ENCODE results near the gene PDLIM7. TPM values are rescaled to one million over a fixed set of nuclear protein-coding genes. Genes with fewer than 3 reads are reported as not detected.

PDLIM7 gene
- total and polyA plus RNA-seq, 11 donors, result 36.3 to 124 (median 52.5) TPM

- H3K9me3 ChIP-seq, result no peaks in the 10 kb centered on the region
- H3K27ac ChIP-seq, result peak overlapping the region in 1 of 12 donors; percentile 89
- DNase-seq, result peak in 1 of 5 donors; percentile 24
- 64 to 78% (median 71%) methylated on average over 11 of the region's 11 CpGs for WGBS, 4 donors
- H3K36me3 ChIP-seq, result no peaks in the 10 kb centered on the region
- intact Hi-C loops (cut with DNase I), result loop anchor here in 1 of 10 donors (2.0 kb wide), 1 partner anchor 21 kb away; the partner anchor contains the start of gene PDLIM7
- no peak for TF ChIP-seq CTCF (IDR thresholded peaks at IDR 0.05)
- TF ChIP-seq POLR2A (IDR thresholded peaks at IDR 0.05), result no peak
- no peak overlapping the region for H3K4me3 ChIP-seq
- peaks cover 0 to 31% (median 5%) of the 10 kb centered on the region in 9 donors for H3K27me3 ChIP-seq
- peaks cover 0 to 68% (median 44%) of the 10 kb centered on the region in 12 donors for H3K4me1 ChIP-seq
- ATAC-seq, result no peak
Measured at GRCh38 chr5:177475563-177476427, 21.6 kb downstream of the PDLIM7 start.

- DNase-seq, result peak in 1 of 5 donors; percentile 23
Measured at GRCh38 chr5:177474846-177475562, 22.4 kb downstream of the PDLIM7 start.

GRCh38 chr5:177474002-177474476 lies 23.4 kb downstream of the PDLIM7 start:
- Histone ChIP-seq H3K27ac (peak overlapping the region in 8 of 12 donors; percentile 18 to 89 (median 54)), H3K4me3 (peak overlapping the region in 6 of 12 donors; percentile 66 to 97 (median 90)), H3K36me3 (no peaks in the 10 kb centered on the region), H3K4me1 (peaks cover 0 to 68% (median 50%) of the 10 kb centered on the region in 12 donors), H3K27me3 (peaks cover 0 to 31% (median 5%) of the 10 kb centered on the region in 9 donors), H3K9me3 (no peaks in the 10 kb centered on the region)
- TF ChIP-seq CTCF (IDR thresholded peaks at IDR 0.05) (no peak), POLR2A (IDR thresholded peaks at IDR 0.05) (no peak)
- intact Hi-C loops (cut with DNase I), result loop anchor here in 1 of 10 donors (2.0 kb wide), 1 partner anchor 23 kb away; the partner anchor contains the start of gene PDLIM7
- ATAC-seq (no peak), DNase-seq (no peak)
- 42 to 59% (median 48%) methylated on average over 7 of the region's 7 CpGs for WGBS, 4 donors

More at GRCh38 chr5:177474846-177475562, 22.4 kb downstream of the PDLIM7 start:
- Histone ChIP-seq H3K27me3 (peaks cover 0 to 31% (median 5%) of the 10 kb centered on the region in 9 donors), H3K4me1 (peaks cover 0 to 68% (median 50%) of the 10 kb centered on the region in 12 donors), H3K4me3 (no peak overlapping the region), H3K9me3 (no peaks in the 10 kb centered on the region), H3K27ac (peak overlapping the region in 3 of 12 donors; percentile 20 to 89 (median 84)), H3K36me3 (no peaks in the 10 kb centered on the region)
- intact Hi-C loops (cut with DNase I), result loop anchor here in 1 of 10 donors (2.0 kb wide), 1 partner anchor 22 kb away; the partner anchor contains the start of gene PDLIM7
- TF ChIP-seq CTCF (IDR thresholded peaks at IDR 0.05) (no peak), POLR2A (IDR thresholded peaks at IDR 0.05) (no peak)
- ATAC-seq, result no peak
- 53 to 68% (median 57%) methylated on average over 4 of the region's 4 CpGs for WGBS, 4 donors

All from heart left ventricle (tissue), 16 donors.